ENCODE data around the gene ACR. TPM values are rescaled to one million over a fixed set of nuclear protein-coding genes. Genes with fewer than 3 reads are reported as not detected.

ACR gene
- total RNA-seq, 1 donor from 2014 or later, result not detected

- DNase-seq (ENCODE audit: low spot score, unreplicated experiment), result no peak
- Mint-ChIP-seq H3K9me3 (ENCODE audit: low read depth) (no peaks in the 10 kb centered on the region), H3K27me3 (peaks cover 38% of the 10 kb centered on the region), H3K27ac (no peak overlapping the region), H3K36me3 (ENCODE audit: insufficient read depth) (peaks cover 6% of the 10 kb centered on the region), H3K4me1 (ENCODE audit: low read depth) (no peaks in the 10 kb centered on the region), H3K4me3 (ENCODE audit: low read depth) (no peak overlapping the region)
- no peak for TF ChIP-seq CTCF (IDR thresholded peaks at IDR 0.05; ENCODE audit: unreplicated experiment)
Observed at GRCh38 chr22:50715250-50715649, 22.8 kb upstream of the ACR start.

- no peak for DNase-seq (ENCODE audit: low spot score, unreplicated experiment)
Observed at GRCh38 chr22:50715776-50716175, 22.2 kb upstream of the ACR start.

GRCh38 chr22:50716290-50717024 is 21.5 kb upstream of the ACR start:
- TF ChIP-seq CTCF (IDR thresholded peaks at IDR 0.05; ENCODE audit: unreplicated experiment), result no peak
- H3K27ac Mint-ChIP-seq, result no peak overlapping the region

More at GRCh38 chr22:50715776-50716175, 22.2 kb upstream of the ACR start:
- Mint-ChIP-seq H3K4me3 (ENCODE audit: low read depth) (no peak overlapping the region), H3K4me1 (ENCODE audit: low read depth) (no peaks in the 10 kb centered on the region), H3K9me3 (ENCODE audit: low read depth) (no peaks in the 10 kb centered on the region), H3K36me3 (ENCODE audit: insufficient read depth) (peaks cover 4% of the 10 kb centered on the region), H3K27ac (no peak overlapping the region), H3K27me3 (peaks cover 38% of the 10 kb centered on the region)
- TF ChIP-seq CTCF (IDR thresholded peaks at IDR 0.05; ENCODE audit: unreplicated experiment), result no peak

GRCh38 chr22:50717709-50718351 is 20.2 kb upstream of the ACR start:
- H3K27me3 Mint-ChIP-seq, result peaks cover 45% of the 10 kb centered on the region
- no peaks in the 10 kb centered on the region for H3K4me1 Mint-ChIP-seq (ENCODE audit: low read depth)
- peaks cover 10% of the 10 kb centered on the region for H3K36me3 Mint-ChIP-seq (ENCODE audit: insufficient read depth)
- no peaks in the 10 kb centered on the region for H3K9me3 Mint-ChIP-seq (ENCODE audit: low read depth)
- DNase-seq (ENCODE audit: low spot score, unreplicated experiment), result no peak
- H3K4me3 Mint-ChIP-seq (ENCODE audit: low read depth), result no peak overlapping the region
- H3K27ac Mint-ChIP-seq, result no peak overlapping the region
- TF ChIP-seq CTCF (IDR thresholded peaks at IDR 0.05; ENCODE audit: unreplicated experiment), result no peak

More at GRCh38 chr22:50716290-50717024, 21.5 kb upstream of the ACR start:
- no peak overlapping the region for H3K4me3 Mint-ChIP-seq (ENCODE audit: low read depth)
- peaks cover 4% of the 10 kb centered on the region for H3K36me3 Mint-ChIP-seq (ENCODE audit: insufficient read depth)
- H3K4me1 Mint-ChIP-seq (ENCODE audit: low read depth), result no peaks in the 10 kb centered on the region
- H3K9me3 Mint-ChIP-seq (ENCODE audit: low read depth), result no peaks in the 10 kb centered on the region
- no peak for DNase-seq (ENCODE audit: low spot score, unreplicated experiment)
- H3K27me3 Mint-ChIP-seq, result peaks cover 38% of the 10 kb centered on the region

GRCh38 chr22:50718352-50718709 is 19.7 kb upstream of the ACR start:
- H3K36me3 Mint-ChIP-seq (ENCODE audit: insufficient read depth), result peaks cover 11% of the 10 kb centered on the region
- peaks cover 48% of the 10 kb centered on the region for H3K27me3 Mint-ChIP-seq
- no peak overlapping the region for H3K4me3 Mint-ChIP-seq (ENCODE audit: low read depth)
- no peaks in the 10 kb centered on the region for H3K9me3 Mint-ChIP-seq (ENCODE audit: low read depth)
- no peaks in the 10 kb centered on the region for H3K4me1 Mint-ChIP-seq (ENCODE audit: low read depth)
- TF ChIP-seq CTCF (IDR thresholded peaks at IDR 0.05; ENCODE audit: unreplicated experiment), result no peak
- no peak for DNase-seq (ENCODE audit: low spot score, unreplicated experiment)
- H3K27ac Mint-ChIP-seq, result no peak overlapping the region
